Memory B cell (primary cell): ENCODE measurements around the gene NLRP6.
"Not testable (repeated sequence)": the region's sequence is repeated elsewhere in the genome, so short reads cannot be mapped to it uniquely, and the experiment has no call there.

Source experiments
- ATAC-seq: fragments of 150-1000 bp; cut with Tn5 transposase; 2 replicates; pipeline ENCODE4 v1.10.0; 2021; ENCODE audit warnings: low read depth, mild to moderate bottlenecking, moderate library complexity
- DNase-seq, 2 donors: peaks; one replicate each; pipeline ENCODE4 v3.0.0; 2022; ENCODE audit warnings: low spot score in 2 of 2
- H3K27ac Mint-ChIP-seq: one replicate; pipeline ENCODE4 v1.8.0; 2022; ENCODE audit warnings: mild to moderate bottlenecking, moderate library complexity, mixed read lengths
- H3K27me3 Mint-ChIP-seq: one replicate; pipeline ENCODE4 v1.8.0; 2022; ENCODE audit warnings: mixed read lengths
- H3K36me3 Mint-ChIP-seq: one replicate; pipeline ENCODE4 v1.8.0; 2022; ENCODE audit warnings: mild to moderate bottlenecking, mixed read lengths
- H3K4me1 Mint-ChIP-seq: one replicate; pipeline ENCODE4 v1.8.0; 2022; ENCODE audit warnings: mixed read lengths
- H3K4me3 Mint-ChIP-seq: one replicate; pipeline ENCODE4 v1.8.0; 2022; ENCODE audit warnings: mild to moderate bottlenecking, moderate library complexity, mixed read lengths
- H3K9me3 Mint-ChIP-seq: one replicate; pipeline ENCODE4 v1.8.0; 2022; ENCODE audit warnings: mixed read lengths

NLRP6 gene

DNA sequence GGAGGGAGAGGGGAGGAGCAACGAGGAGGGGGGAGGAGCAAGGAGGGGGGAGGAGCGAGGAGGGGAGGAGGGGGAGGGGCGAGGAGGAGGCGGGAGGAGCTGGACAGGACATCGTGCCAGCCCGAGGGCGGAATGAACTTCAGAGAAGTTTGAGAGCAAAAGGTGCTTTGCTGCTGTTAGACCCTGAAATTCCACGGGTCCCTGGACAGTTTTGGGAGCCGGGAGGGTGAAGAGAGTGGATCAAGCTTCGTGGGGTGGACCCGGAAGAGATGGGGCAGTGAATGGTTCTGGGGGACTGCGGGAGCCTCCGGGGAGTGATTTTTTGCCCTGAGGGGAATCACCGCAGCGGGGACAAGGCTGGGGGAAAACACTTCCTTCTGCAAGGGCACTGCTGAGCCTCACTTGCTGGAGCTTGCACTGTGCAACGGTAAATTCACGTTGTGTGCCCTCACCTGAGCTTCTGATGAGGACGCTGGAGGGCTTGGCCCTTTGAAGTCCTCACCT is 10.7 kb upstream of the NLRP6 start:
- H3K27me3 Mint-ChIP-seq: no peaks in the 10 kb centered on the region
- peak overlapping the region; percentile 96 for H3K4me3 Mint-ChIP-seq
- H3K4me1 Mint-ChIP-seq: peaks cover 18% of the 10 kb centered on the region
- DNase-seq: peak; percentile 56 to 71
- ATAC-seq: peak; percentile 27
- peak overlapping the region; percentile 99 for H3K27ac Mint-ChIP-seq
- H3K9me3 Mint-ChIP-seq: peaks cover 1% of the 10 kb centered on the region
- no peaks in the 10 kb centered on the region for H3K36me3 Mint-ChIP-seq

DNA sequence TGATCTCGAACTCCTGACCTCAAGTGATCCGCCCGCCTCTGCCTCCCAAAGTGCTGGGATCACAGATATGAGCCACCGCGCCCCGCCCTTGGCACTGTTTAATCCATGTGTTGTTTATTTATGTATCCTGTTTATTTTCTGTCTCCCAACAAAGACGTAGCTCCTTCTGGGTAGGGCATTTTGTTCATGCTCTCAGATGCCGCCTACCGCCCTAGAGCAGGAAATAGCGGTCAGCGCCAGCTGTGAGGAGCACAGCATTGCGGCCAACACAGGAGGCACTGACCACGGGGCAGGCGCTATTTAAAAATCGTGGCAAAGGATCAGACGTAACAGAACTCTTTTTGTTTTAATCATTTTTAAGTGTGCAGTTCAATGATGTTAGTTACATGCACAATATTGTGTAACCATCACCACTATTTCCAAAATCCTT is 9.5 kb upstream of the NLRP6 start:
- not testable (repeated sequence) for H3K9me3 Mint-ChIP-seq, H3K27me3 Mint-ChIP-seq, H3K36me3 Mint-ChIP-seq
- H3K27ac Mint-ChIP-seq: peak overlapping the region; percentile 99
- peak overlapping the region; percentile 96 for H3K4me3 Mint-ChIP-seq
- ATAC-seq (peak; percentile 34), DNase-seq (peak in 1 of 2 donors; percentile 52)
- H3K4me1 Mint-ChIP-seq: peaks cover 18% of the 10 kb centered on the region

DNA sequence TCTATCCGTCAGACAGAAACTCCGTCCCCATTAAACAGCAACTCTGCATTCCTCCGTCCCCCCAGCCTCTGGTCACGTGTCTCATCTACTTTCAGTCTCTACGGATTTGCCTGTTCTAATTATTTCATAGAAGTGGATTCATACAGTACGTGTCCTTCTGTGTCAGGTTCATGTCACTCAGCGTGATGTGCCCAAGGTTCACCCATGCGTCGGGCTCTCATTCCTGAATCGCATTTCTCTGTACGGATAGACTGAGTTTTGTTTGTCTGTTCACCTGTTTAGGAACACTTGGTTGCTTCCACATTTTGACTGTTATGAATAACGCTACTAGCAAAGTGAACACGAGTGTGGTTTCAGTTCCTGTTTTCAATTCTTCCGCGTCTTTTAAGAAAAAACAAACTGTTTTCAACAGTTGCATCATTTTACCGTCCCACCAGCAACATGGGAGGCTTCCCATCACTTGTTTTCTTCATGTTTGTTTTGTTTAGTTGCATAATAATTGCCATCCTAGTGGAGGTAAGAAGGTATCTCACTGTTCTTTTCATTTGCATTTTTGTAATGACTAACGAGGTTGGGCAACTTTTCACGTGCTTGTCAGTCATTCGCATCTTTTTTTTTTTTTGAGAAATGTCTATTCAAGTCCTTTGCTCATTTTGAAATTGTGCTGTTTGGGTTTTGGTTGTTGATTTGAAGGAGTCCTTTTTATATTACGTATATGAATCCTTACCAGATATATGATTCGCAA is 8.9 kb upstream of the NLRP6 start:
- peaks cover 1% of the 10 kb centered on the region for H3K9me3 Mint-ChIP-seq
- H3K36me3 Mint-ChIP-seq: no peaks in the 10 kb centered on the region
- ATAC-seq (peak; percentile 72), DNase-seq (peak; percentile 66 to 81)
- peak overlapping the region; percentile 99 for H3K27ac Mint-ChIP-seq
- peaks cover 18% of the 10 kb centered on the region for H3K4me1 Mint-ChIP-seq
- no peaks in the 10 kb centered on the region for H3K27me3 Mint-ChIP-seq
- peak overlapping the region; percentile 96 for H3K4me3 Mint-ChIP-seq

DNA sequence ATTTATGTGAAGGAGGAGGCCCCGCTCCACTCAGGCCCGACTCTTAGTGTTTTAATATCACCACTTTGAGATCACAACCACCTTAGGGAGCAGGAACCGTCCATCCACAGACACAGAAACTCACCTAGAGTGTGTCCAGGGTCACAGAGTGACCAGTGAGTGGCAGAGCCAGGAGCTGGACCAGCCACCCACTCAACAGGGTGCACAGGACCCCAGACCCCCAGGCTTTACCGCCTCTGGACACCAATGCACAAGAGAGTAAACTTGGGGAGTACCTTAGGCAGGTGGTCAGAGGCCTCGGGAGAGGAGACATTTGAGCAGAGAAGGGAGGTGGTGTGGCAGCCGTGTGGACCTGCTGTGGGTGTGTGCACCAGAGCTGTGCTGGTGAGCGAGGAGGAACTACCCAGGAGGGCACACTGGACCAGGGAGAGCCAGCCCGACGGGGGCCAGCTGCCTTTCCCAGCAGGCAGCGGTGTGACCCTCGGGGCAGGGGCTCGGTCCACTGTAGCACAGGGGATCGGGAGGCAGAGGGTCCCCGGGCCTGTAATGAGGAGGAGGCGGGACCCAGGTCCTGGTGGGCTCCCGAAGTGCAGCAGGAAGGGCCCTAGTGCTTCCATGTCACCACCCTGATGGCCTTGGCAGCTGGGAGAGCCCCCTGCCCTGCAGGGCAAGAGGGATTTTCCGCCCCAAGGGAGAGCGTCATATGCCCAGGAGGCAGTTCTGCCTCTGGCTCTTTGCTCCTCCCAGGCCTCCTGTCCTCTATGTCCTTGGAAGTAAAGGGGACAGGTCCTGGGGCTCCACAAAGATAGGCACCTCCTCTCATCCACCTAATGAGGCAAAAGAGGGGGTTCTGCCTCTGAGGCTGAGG is 7.5 kb upstream of the NLRP6 start:
- Mint-ChIP-seq H3K9me3 (peaks cover under 1% of the 10 kb centered on the region), H3K27me3 (no peaks in the 10 kb centered on the region), H3K27ac (peak overlapping the region; percentile 99), H3K4me3 (no peak overlapping the region), H3K4me1 (peaks cover 28% of the 10 kb centered on the region), H3K36me3 (no peaks in the 10 kb centered on the region)
- DNase-seq: no peak
- ATAC-seq: no peak

DNA sequence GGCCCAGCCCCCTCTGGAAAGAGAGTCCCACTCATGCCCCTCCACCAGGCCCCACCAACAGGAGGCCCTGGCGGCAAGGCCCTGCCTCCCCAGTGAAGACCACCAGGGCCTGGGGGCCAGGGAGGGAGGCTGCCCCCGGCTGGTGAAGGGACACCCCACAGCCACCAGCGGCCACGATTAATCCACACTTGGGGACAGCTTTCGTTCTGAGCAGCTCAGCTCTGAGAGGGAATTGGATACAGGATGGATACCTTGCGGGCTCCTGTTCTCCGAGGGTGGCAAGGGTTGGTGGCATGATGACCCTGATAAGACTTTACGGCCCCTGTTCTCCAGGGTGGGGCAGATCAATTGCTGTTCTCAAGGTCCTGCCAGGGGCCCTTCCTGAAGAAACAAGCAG is 6.9 kb upstream of the NLRP6 start:
- peak overlapping the region; percentile 75 for H3K27ac Mint-ChIP-seq
- H3K4me3 Mint-ChIP-seq: no peak overlapping the region
- DNase-seq: no peak
- no peaks in the 10 kb centered on the region for H3K36me3 Mint-ChIP-seq
- no peak for ATAC-seq
- no peaks in the 10 kb centered on the region for H3K9me3 Mint-ChIP-seq
- peaks cover 31% of the 10 kb centered on the region for H3K4me1 Mint-ChIP-seq
- H3K27me3 Mint-ChIP-seq: no peaks in the 10 kb centered on the region

DNA sequence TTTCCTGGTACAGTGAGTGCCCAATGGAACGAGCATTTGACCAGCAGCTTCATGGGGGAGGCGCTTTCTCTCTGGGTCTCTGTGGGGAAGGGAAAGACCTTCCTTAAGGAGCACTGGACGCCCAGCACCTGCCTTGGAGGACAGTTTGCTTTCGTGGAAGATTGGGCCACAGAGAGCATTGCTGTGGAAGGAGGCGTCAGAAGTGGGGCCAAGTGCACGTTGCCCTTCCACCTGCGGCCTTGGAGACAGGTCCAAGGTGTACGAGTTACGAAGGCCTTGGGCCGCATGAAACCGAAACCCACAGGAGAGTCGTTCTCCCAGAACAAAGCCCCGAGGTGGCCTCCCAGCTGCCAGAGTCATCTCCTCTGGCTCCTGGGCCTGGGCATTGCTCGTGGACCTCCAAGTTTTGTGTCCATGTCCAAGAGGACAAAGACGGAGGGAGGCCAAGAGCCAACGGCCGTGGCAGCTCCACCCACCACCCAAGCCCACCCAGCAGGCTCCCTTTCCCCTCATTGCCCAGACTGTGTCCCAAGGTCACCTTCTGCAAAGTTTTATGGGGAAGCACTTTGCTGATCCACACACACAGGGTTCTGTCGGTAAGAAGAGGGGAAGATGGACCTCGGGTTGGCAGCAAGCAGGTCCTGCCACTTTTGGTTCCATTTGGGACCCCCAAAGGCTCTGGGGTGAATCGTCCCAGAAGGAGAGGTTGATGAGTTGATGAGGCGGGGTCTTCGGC is 5.8 kb upstream of the NLRP6 start:
- H3K4me3 Mint-ChIP-seq: no peak overlapping the region
- H3K36me3 Mint-ChIP-seq: peaks cover 5% of the 10 kb centered on the region
- peak overlapping the region; percentile 75 for H3K27ac Mint-ChIP-seq
- no peak for ATAC-seq
- DNase-seq: no peak
- peaks cover 3% of the 10 kb centered on the region for H3K9me3 Mint-ChIP-seq
- H3K27me3 Mint-ChIP-seq: no peaks in the 10 kb centered on the region
- H3K4me1 Mint-ChIP-seq: peaks cover 31% of the 10 kb centered on the region

DNA sequence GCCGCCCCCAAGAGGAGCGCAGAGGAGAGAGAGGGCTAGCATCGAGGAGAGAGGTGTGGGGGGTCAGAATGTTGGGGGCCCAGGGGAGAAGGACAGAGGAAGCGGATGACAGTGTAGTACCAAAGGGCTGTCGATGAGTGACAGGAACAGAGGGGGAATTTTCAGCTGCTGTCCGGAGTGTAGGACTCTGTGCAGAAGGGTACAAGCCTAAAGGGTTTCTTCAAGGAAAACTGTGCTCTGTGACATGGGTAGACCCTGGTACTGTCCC is 5.3 kb upstream of the NLRP6 start:
- no peak overlapping the region for H3K27ac Mint-ChIP-seq
- peaks cover 5% of the 10 kb centered on the region for H3K36me3 Mint-ChIP-seq
- H3K27me3 Mint-ChIP-seq: no peaks in the 10 kb centered on the region
- DNase-seq (no peak), ATAC-seq (no peak)
- H3K9me3 Mint-ChIP-seq: peaks cover 3% of the 10 kb centered on the region
- H3K4me1 Mint-ChIP-seq: peaks cover 31% of the 10 kb centered on the region
- no peak overlapping the region for H3K4me3 Mint-ChIP-seq

DNA sequence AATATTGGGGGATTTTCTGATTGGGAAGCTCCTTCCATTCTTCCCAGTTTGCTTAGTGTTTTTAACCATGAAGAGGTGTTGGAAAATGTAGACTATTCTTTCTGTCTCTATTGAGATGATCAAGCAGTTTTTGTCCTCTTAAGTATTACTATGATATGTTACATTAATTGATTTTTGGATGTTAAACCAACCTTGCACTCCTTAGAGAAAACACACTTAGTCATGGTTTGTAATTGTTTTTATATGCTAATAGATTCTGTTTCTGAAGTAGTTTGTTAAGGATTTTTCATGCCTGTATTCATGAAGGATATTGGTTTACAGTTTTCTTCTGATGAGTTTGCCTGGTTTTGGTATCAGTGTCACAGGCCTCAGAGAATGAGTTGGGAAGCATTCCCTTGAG is 2.0 kb upstream of the NLRP6 start:
- Mint-ChIP-seq H3K4me1 (peaks cover 19% of the 10 kb centered on the region), H3K4me3 (no peak overlapping the region), H3K27me3 (peaks cover 3% of the 10 kb centered on the region), H3K27ac (no peak overlapping the region), H3K36me3 (peaks cover 5% of the 10 kb centered on the region), H3K9me3 (peaks cover 3% of the 10 kb centered on the region)
- DNase-seq (no peak), ATAC-seq (no peak)

DNA sequence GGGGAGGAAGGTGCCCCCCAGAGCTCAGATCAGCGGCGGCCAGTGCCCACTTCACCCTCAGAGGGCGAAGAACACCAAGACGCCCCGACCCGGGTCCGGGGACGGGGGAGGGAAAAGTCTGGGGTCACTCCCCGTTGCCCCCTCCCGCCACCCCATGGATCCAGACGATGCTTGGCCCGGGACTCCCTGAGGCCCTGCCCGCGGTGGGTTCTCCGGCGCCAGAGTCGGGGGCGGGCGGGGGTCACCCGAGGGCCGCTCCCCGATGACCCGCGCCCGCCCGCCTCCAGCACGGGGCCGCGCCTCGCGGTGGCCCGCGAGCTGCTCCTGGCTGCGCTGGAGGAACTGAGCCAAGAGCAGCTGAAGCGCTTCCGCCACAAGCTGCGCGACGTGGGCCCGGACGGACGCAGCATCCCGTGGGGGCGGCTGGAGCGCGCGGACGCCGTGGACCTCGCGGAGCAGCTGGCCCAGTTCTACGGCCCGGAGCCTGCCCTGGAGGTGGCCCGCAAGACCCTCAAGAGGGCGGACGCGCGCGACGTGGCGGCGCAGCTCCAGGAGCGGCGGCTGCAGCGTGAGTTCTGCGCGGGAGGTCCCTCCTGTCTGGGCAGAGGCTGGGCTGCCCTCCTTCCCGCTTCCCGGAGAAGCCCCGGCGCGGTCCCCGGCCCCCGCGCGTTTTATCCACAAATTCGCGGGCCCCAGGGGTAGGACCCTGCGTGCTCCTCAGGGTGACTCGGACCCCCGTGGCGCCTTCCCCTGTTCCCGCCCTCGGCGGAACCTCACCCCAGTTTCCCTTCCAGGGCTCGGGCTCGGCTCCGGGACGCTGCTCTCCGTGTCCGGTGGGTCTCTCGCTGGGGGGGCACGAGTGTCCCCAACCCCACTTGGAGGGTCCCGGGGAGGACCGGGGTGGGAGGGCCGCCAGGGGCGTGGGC is 1.1 kb downstream of the NLRP6 start:
- Mint-ChIP-seq H3K27ac (peak overlapping the region; percentile 53), H3K36me3 (peaks cover 5% of the 10 kb centered on the region), H3K4me1 (peaks cover 29% of the 10 kb centered on the region), H3K27me3 (peaks cover 19% of the 10 kb centered on the region), H3K4me3 (peak overlapping the region; percentile 78), H3K9me3 (peaks cover 3% of the 10 kb centered on the region)
- DNase-seq: no peak
- peak; percentile 48 for ATAC-seq

DNA sequence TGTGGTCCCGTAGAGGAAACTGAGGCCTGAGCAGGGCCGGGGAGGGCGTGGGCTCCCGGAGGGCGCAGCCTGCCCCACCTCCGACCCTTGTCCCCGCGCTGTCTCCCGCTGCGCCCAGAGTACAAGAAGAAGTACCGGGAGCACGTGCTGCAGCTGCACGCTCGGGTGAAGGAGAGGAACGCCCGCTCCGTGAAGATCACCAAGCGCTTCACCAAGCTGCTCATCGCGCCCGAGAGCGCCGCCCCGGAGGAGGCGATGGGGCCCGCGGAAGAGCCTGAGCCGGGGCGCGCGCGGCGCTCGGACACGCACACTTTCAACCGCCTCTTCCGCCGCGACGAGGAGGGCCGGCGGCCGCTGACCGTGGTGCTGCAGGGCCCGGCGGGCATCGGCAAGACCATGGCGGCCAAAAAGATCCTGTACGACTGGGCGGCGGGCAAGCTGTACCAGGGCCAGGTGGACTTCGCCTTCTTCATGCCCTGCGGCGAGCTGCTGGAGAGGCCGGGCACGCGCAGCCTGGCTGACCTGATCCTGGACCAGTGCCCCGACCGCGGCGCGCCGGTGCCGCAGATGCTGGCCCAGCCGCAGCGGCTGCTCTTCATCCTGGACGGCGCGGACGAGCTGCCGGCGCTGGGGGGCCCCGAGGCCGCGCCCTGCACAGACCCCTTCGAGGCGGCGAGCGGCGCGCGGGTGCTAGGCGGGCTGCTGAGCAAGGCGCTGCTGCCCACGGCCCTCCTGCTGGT is 1.9 kb downstream of the NLRP6 start:
- H3K4me3 Mint-ChIP-seq: peak overlapping the region; percentile 85
- peaks cover 21% of the 10 kb centered on the region for H3K27me3 Mint-ChIP-seq
- ATAC-seq (peak; percentile 84), DNase-seq (no peak)
- H3K9me3 Mint-ChIP-seq: peaks cover 3% of the 10 kb centered on the region
- peaks cover 5% of the 10 kb centered on the region for H3K36me3 Mint-ChIP-seq
- peaks cover 26% of the 10 kb centered on the region for H3K4me1 Mint-ChIP-seq
- peak overlapping the region; percentile 53 for H3K27ac Mint-ChIP-seq

DNA sequence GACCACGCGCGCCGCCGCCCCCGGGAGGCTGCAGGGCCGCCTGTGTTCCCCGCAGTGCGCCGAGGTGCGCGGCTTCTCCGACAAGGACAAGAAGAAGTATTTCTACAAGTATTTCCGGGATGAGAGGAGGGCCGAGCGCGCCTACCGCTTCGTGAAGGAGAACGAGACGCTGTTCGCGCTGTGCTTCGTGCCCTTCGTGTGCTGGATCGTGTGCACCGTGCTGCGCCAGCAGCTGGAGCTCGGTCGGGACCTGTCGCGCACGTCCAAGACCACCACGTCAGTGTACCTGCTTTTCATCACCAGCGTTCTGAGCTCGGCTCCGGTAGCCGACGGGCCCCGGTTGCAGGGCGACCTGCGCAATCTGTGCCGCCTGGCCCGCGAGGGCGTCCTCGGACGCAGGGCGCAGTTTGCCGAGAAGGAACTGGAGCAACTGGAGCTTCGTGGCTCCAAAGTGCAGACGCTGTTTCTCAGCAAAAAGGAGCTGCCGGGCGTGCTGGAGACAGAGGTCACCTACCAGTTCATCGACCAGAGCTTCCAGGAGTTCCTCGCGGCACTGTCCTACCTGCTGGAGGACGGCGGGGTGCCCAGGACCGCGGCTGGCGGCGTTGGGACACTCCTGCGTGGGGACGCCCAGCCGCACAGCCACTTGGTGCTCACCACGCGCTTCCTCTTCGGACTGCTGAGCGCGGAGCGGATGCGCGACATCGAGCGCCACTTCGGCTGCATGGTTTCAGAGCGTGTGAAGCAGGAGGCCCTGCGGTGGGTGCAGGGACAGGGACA is 2.7 kb downstream of the NLRP6 start:
- Mint-ChIP-seq H3K27ac (no peak overlapping the region), H3K36me3 (peaks cover 5% of the 10 kb centered on the region), H3K4me3 (peak overlapping the region; percentile 73), H3K4me1 (peaks cover 21% of the 10 kb centered on the region), H3K9me3 (peaks cover 3% of the 10 kb centered on the region), H3K27me3 (peaks cover 21% of the 10 kb centered on the region)
- ATAC-seq (peak; percentile 53), DNase-seq (no peak)

DNA sequence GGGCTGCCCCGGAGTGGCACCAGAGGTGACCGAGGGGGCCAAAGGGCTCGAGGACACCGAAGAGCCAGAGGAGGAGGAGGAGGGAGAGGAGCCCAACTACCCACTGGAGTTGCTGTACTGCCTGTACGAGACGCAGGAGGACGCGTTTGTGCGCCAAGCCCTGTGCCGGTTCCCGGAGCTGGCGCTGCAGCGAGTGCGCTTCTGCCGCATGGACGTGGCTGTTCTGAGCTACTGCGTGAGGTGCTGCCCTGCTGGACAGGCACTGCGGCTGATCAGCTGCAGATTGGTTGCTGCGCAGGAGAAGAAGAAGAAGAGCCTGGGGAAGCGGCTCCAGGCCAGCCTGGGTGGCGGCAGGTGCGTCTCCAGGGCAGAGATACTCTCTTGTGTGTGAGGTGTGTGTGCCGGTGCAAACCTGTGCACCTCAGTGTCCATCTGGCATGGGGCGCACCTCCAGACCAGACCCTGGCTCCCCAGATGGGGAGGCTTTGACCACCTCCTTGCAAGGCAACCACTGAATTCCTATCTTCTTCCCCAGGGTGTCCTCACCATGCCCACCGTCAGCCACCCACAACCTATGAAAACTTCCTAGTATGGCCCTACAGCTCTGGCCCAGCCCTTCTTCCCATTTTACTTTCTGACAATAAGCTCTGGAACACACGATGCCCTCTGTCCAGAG is 3.4 kb downstream of the NLRP6 start:
- Mint-ChIP-seq H3K9me3 (peaks cover 1% of the 10 kb centered on the region), H3K27ac (no peak overlapping the region), H3K4me1 (peaks cover 18% of the 10 kb centered on the region), H3K36me3 (peaks cover 3% of the 10 kb centered on the region), H3K27me3 (peaks cover 21% of the 10 kb centered on the region), H3K4me3 (peak overlapping the region; percentile 73)
- DNase-seq (no peak), ATAC-seq (no peak)
